Aorta (tissue), 5 donors: ENCODE data around the gene MAP4K4. TPM values are rescaled to one million over a fixed set of nuclear protein-coding genes. Genes with fewer than 3 reads are reported as not detected.

Source experiments
- ATAC-seq: fragments of 200-7000 bp; cut with Tn5 transposase; one replicate; pipeline ENCODE4 v1.9.1; 2022; ENCODE audit warnings: moderate library complexity; ENCODE audit not compliant: low FRiP score
- DNase-seq, 2 donors: peaks; one replicate each; pipeline ENCODE4 v3.0.0-alpha.2; 2020
- H3K27ac ChIP-seq, 2 donors: one replicate each; pipeline ENCODE4 v1.5.1; 2013; ENCODE audit warnings: low read length in 2 of 2, mild to moderate bottlenecking in 2 of 2, moderate library complexity in 2 of 2, control low read depth in 1 of 2, inconsistent platforms in 1 of 2, low read depth in 1 of 2
- H3K27me3 ChIP-seq, 2 donors: one replicate each; pipeline ENCODE4 v1.6.1; 2013; ENCODE audit warnings: control low read depth in 1 of 2, low read length in 1 of 2, mild to moderate bottlenecking in 1 of 2, moderate library complexity in 1 of 2; ENCODE audit not compliant: insufficient read depth in 2 of 2, control insufficient read depth in 1 of 2
- H3K36me3 ChIP-seq, 2 donors: one replicate each; pipeline ENCODE4 v1.6.1; 2013; ENCODE audit warnings: control low read depth in 1 of 2, low read length in 1 of 2, mild to moderate bottlenecking in 1 of 2; ENCODE audit not compliant: insufficient read depth in 2 of 2, control insufficient read depth in 1 of 2
- H3K4me1 ChIP-seq, 2 donors: one replicate each; pipeline ENCODE4 v1.6.1; 2013; ENCODE audit warnings: low read length in 2 of 2, control low read depth in 1 of 2, mild to moderate bottlenecking in 1 of 2, moderate library complexity in 1 of 2; ENCODE audit not compliant: insufficient read depth in 2 of 2, control insufficient read depth in 1 of 2
- H3K4me3 ChIP-seq, 2 donors: one replicate each; pipeline ENCODE4 v1.5.1; 2013; ENCODE audit warnings: low read length in 2 of 2, control low read depth in 1 of 2, mild to moderate bottlenecking in 1 of 2
- H3K9me3 ChIP-seq: one replicate; pipeline ENCODE4 v1.6.1; 2013; ENCODE audit warnings: mild to moderate bottlenecking, low read length; ENCODE audit not compliant: control insufficient read depth
- WGBS, 2 donors: extraction: QIAGEN DNeasy Blood & Tissue Kit; methylation state at CpG; one replicate each; pipeline ENCODE4 v1.1.7; 2013; 5-methylcytosine and 5-hydroxymethylcytosine counted together
- intact Hi-C, 2 donors: fragments of 100-400 bp; cut with DNase I; formaldehyde crosslinking; loops; one replicate each; pipeline versions ENCODE4 v1.14.2 to v1.15.0; 2022
- polyA plus RNA-seq, 2 donors: library from polyadenylated mRNA; stranded (reverse); fragments of 200-250 nt; gene quantifications; one replicate each; pipeline ENCODE4 v1.2.3, GENCODE V29; 2013
- total RNA-seq, 2 donors: library from RNA; stranded (reverse); fragmentation: NEBNext Ultra II Directional; extraction: Animal tissue kit (Norgen Biotek cat#: 25700); gene quantifications; one replicate each; pipeline ENCODE4 v1.2.1, GENCODE V29; 2021
- donor health status: healthy with polysubstance abuse.
- donor health status: Bipolar disorder and iron deficiency.
- donor health status: DM: no; HTN: no; CAD: no.
- donor health status: DM: no; HTN: no; CAD: no.
- donor health status: DM: yes; HTN: yes; CAD: no.

The MAP4K4 gene
- total and polyA plus RNA-seq, 4 donors: 22.9 to 112 (median 58.5) TPM

DNA sequence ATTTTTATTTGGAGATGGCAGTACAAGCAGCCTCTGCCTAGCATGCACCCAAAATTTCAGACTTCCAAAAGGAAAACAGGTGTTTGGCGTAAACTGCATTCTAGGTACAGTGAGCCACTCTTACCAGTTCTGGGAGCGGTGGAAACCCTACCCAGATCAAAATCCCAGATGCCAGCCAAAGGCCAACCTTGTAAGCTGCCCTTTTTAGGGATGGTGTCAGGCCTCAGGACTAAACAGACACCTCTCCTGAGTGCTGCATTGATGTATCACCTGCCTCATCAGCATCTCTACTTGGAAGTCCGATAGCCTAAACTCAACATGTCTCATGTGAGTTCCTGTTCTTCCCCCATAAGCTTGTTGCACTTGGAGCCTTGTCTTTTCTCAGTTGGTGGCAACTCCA, 104.0 kb downstream of the MAP4K4 start:
- peaks cover 0 to 4% of the 10 kb centered on the region in 2 donors for H3K4me1 ChIP-seq
- intact Hi-C loops: no loop called here

GRCh38 chr2:101802329-101802728, 104.8 kb downstream of the MAP4K4 start:
- Histone ChIP-seq H3K4me1 (peaks cover 0 to 4% of the 10 kb centered on the region in 2 donors), H3K27ac (no peak overlapping the region), H3K27me3 (no peaks in the 10 kb centered on the region), H3K36me3 (no peaks in the 10 kb centered on the region), H3K4me3 (no peak overlapping the region), H3K9me3 (no peaks in the 10 kb centered on the region)
- ATAC-seq (no peak), DNase-seq (no peak)
- intact Hi-C loops: no loop called here
- 65% methylated on average over 5 of the region's 5 CpGs for WGBS, 2 donors

More for the DNA sequence above, 104.0 kb downstream of the MAP4K4 start:
- Histone ChIP-seq H3K9me3 (no peaks in the 10 kb centered on the region), H3K27ac (no peak overlapping the region), H3K27me3 (no peaks in the 10 kb centered on the region), H3K36me3 (no peaks in the 10 kb centered on the region), H3K4me3 (no peak overlapping the region)
- 90 to 95% methylated on average over 3 of the region's 3 CpGs for WGBS, 2 donors
- DNase-seq (no peak), ATAC-seq (no peak)

- DNase-seq: no peak
- intact Hi-C loops: no loop called here
- WGBS, 2 donors: 90 to 92% methylated on average over 1 of the region's 1 CpG
- Histone ChIP-seq H3K27ac (no peak overlapping the region), H3K36me3 (no peaks in the 10 kb centered on the region), H3K4me3 (no peak overlapping the region), H3K4me1 (peaks cover 0 to 6% of the 10 kb centered on the region in 2 donors), H3K9me3 (no peaks in the 10 kb centered on the region), H3K27me3 (no peaks in the 10 kb centered on the region)
- no peak for ATAC-seq
These were observed 105.6 kb downstream of the MAP4K4 start for GRCh38 chr2:101803128-101803527.

DNA sequence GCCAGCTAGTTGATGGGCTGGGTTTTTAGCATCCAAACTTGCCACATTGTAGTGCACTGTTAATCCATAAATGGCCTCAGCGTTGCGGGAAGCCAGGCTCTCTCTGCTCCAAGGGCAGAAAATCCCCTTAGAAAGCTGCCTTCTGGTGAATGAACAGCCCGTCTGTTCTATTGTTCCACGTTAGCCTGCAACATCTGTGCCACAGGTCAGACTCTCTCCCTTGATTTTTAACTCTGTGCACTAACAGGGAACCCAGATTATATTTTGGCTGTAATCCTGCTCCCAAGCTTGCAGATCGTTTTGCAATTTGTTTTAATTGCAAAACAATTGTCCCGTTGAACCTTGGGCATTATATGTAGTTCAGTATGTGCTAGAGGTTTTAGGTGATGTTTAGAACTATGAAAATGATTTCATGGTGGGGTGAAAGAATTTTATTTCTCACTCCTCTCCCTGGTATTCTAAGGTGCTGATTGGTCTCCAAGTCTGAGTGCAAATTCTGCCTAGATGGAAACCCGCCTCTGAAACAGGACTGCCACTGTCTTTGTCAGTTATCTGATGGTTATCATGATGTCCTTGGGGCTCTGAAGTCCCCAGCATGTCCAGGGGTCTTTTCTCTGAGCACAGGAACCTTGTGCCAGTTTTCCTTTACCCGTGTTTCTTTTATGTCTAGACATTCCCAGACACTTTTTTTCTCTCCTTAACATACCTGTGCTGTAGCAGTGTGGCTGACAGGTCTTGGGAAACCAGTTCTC, 106.6 kb downstream of the MAP4K4 start:
- Histone ChIP-seq H3K9me3 (no peaks in the 10 kb centered on the region), H3K4me1 (peaks cover 0 to 6% of the 10 kb centered on the region in 2 donors), H3K4me3 (no peak overlapping the region), H3K36me3 (no peaks in the 10 kb centered on the region), H3K27ac (no peak overlapping the region), H3K27me3 (no peaks in the 10 kb centered on the region)
- no peak for DNase-seq
- WGBS, 2 donors: 31 to 43% methylated on average over 8 of the region's 8 CpGs
- intact Hi-C loops: no loop called here
- no peak for ATAC-seq

- no peaks in the 10 kb centered on the region for H3K9me3 ChIP-seq
- H3K4me1 ChIP-seq: peaks cover 0 to 6% of the 10 kb centered on the region in 2 donors
- intact Hi-C loops: no loop called here
- H3K4me3 ChIP-seq: no peak overlapping the region
- no peaks in the 10 kb centered on the region for H3K27me3 ChIP-seq
- DNase-seq (no peak), ATAC-seq (no peak)
- WGBS, 2 donors: 60 to 62% methylated on average over 9 of the region's 9 CpGs
- H3K27ac ChIP-seq: no peak overlapping the region
- no peaks in the 10 kb centered on the region for H3K36me3 ChIP-seq
These were observed 107.9 kb downstream of the MAP4K4 start for GRCh38 chr2:101805152-101806088.

DNA sequence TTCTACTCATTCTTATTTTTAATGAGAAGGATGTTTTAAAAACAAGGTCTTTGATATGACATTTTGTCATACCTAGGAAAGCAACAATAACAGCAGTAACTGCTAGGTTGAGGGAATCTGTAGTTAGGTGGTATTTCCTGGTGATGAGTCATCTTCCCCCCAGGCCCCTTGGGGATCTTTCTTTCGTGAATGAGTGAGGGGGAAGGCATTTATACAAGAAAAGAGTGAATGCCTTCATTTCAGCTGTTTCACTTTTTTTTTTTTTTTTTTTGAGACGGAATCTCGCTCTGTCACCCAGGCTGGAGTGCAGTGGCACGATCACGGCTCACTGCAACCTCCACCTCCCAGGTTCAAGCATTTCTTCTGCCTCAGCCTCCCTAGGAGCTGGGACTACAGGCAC, 108.6 kb downstream of the MAP4K4 start:
- Histone ChIP-seq H3K27ac (no peak overlapping the region), H3K27me3 (no peaks in the 10 kb centered on the region), H3K36me3 (no peaks in the 10 kb centered on the region), H3K4me1 (peaks cover 0 to 6% of the 10 kb centered on the region in 2 donors), H3K4me3 (no peak overlapping the region), H3K9me3 (no peaks in the 10 kb centered on the region)
- intact Hi-C loops: no loop called here
- WGBS, 2 donors: 35 to 51% methylated on average over 4 to 5 of the region's 5 CpGs
- DNase-seq (no peak), ATAC-seq (no peak)

DNA sequence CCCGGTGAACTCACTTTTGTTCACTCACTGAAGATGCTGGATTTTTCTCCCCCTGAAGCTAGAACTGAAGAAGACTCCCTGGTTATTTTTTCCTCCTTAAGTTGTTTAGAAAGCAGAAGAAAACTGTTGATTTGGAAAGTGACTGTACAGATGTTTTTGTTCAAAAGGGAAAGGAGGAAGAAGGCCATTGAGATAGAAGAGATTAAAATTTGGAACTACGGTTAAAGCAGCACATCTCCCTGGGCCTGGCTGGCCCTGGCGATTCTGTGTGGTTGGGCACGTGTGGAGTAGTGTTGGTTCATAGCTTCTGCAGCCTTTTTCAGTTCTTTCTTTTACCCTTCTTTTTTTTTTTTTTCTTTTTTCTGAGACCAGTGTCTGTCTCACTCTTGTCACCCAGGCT, 109.2 kb downstream of the MAP4K4 start:
- intact Hi-C loops: no loop called here
- no peaks in the 10 kb centered on the region for H3K36me3 ChIP-seq
- no peaks in the 10 kb centered on the region for H3K27me3 ChIP-seq
- peaks cover 0 to 6% of the 10 kb centered on the region in 2 donors for H3K4me1 ChIP-seq
- ATAC-seq (no peak), DNase-seq (no peak)
- no peak overlapping the region for H3K27ac ChIP-seq
- WGBS, 2 donors: 26 to 38% methylated on average over 4 of the region's 4 CpGs
- H3K9me3 ChIP-seq: no peaks in the 10 kb centered on the region
- no peak overlapping the region for H3K4me3 ChIP-seq

DNA sequence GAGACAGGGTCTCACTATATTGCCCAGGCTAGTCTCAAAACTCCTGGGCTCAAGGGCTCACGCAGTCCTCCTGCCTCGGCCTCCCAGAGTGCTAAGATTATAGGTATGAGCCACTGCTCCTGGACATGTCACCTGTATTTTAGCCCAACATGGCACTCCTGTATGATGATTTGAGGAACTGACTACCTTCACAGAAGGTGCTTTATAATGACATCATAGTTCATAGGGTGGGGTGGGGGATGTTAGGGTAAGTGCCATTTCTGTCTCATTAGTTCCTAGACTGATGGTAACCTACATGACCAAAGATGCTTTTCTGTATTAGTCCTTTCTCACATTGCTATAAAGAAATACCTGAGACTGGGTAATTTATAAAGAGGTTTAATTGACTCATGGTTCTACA, 109.7 kb downstream of the MAP4K4 start:
- H3K27ac ChIP-seq: no peak overlapping the region
- H3K4me1 ChIP-seq: peaks cover 0 to 6% of the 10 kb centered on the region in 2 donors

More for the DNA sequence above, 109.7 kb downstream of the MAP4K4 start:
- Histone ChIP-seq H3K27me3 (no peaks in the 10 kb centered on the region), H3K9me3 (no peaks in the 10 kb centered on the region), H3K36me3 (no peaks in the 10 kb centered on the region), H3K4me3 (no peak overlapping the region)
- intact Hi-C loops: no loop called here
- DNase-seq (no peak), ATAC-seq (no peak)
- 99 to 100% methylated on average over 2 of the region's 2 CpGs for WGBS, 2 donors
